Measurements from ENCODE around the gene TPST2.

Gene TPST2

GRCh38 chr22:26553056-26553752 is 36.7 kb downstream of the TPST2 start:
- no peak for DNase-seq

- DNase-seq: no peak
Measured at GRCh38 chr22:26552466-26552865, 37.5 kb downstream of the TPST2 start.

- no peak for DNase-seq
Measured at GRCh38 chr22:26551568-26551967, 38.4 kb downstream of the TPST2 start.

DNA sequence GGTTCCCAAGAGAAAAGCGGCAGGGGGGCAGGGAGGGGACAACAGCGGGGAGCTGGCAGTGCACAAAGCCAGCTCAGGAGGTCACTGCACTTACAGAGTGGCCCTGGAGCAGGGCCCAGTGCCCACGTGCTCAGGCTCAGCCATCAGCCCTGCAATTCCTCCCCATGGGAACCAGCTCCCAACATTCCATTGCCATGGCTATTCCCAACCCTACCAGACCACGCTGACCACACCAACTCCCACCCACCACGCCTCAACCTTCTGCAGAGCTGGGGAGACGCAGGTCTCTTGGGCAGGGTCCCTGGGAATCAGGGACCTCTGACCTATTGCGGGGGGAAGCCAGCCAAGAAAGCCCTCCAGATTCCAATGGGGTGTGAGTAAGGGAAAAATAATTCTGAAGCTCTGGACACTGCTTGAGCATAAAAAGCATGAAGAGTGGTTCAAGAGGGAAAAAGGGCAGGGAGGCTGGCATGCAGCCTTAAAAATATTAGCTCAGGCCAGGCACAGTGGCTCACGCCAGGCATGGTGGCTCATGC is 39.4 kb downstream of the TPST2 start:
- no peak for DNase-seq

GRCh38 chr22:26549902-26550497 is 39.9 kb downstream of the TPST2 start:
- DNase-seq: no peak

- no peak for DNase-seq
Measured at GRCh38 chr22:26548984-26549383, 40.9 kb downstream of the TPST2 start.

GRCh38 chr22:26548303-26548702 is 41.6 kb downstream of the TPST2 start:
- no peak for DNase-seq

DNA sequence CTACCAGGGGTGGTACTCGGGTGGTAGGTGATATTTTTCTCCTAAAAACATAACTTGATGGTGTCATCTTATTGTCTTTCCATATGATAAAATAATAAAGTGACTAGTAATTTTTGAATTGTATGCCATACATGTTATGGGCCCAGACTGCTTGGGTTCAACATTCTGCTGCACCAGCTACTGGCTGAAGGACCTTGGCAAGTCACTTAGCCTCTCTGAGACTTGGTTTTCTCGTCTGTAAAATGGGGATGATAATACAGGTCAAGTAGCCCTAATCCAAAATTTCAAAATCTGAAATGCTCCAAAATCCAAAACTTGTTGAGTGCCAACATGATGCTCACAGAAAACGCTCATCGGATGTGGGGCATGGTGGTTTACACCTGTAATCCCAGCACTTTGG is 42.1 kb downstream of the TPST2 start:
- DNase-seq: no peak

DNA sequence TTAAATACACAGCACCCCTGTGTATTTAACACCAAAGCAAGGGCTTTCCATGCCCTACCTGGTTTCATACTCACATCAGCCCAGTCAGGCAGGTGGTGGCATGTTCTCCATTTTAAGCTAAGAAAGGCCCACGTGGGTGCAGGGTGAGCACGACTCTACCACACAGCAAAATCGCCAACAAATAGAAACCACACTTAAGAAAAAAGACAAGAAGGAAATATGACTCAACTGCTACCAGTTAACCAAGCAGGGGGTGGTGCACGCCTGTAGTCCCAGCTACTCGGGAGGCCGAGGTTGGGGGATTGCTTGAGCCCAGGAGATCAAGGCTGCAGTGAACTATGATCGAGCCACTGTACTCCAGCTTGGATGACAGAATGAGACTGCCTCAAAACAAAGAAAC is 42.5 kb downstream of the TPST2 start:
- no peak for DNase-seq

- no peak for DNase-seq
Measured at GRCh38 chr22:26546282-26546681, 43.6 kb downstream of the TPST2 start.

GRCh38 chr22:26545827-26546226 is 44.1 kb downstream of the TPST2 start:
- no peak for DNase-seq

DNA sequence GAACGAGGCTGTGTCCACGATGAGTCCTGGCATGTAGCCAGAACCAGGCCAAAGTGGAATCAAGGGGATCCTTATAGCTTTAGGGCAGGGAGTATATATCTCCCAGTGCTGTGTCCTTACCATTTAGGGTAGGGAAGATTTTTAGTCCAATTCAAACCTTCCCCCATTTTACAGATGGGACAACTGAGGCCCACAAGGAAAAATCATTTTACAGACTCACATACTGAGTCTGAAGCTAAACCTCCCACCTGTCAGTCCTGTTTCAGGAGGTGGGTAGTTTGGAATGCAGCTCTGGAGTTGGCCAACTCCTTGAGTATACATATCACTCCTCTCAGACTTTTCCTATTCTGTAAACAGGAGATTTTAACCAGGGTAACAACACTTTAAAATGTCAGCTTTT is 44.5 kb downstream of the TPST2 start:
- DNase-seq: no peak

DNA sequence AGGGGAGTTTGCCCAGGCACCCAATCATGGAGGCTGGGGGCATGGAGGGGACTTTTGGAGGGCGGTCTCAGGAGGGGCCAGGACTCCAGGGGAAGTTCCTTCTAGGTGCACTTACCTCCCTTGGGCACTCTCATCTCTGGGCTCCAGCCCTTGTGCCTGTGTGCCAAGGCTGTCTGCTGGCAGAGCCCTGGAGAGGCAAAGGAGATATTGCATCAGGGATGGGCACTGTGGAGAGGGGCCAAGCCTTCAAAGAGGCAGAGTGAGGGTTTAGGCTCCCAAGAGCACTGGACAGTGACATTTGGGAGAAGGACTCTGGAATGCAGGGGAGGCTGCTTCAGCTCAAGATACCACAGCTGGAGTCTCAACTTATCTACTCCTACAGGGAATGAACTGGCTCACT is 45.4 kb downstream of the TPST2 start:
- no peak for DNase-seq

GRCh38 chr22:26542831-26543230 is 47.1 kb downstream of the TPST2 start:
- peak in 1 of 2 experiments; percentile 14 for DNase-seq

- DNase-seq: no peak
Measured at GRCh38 chr22:26541167-26541819, 48.6 kb downstream of the TPST2 start.

DNA sequence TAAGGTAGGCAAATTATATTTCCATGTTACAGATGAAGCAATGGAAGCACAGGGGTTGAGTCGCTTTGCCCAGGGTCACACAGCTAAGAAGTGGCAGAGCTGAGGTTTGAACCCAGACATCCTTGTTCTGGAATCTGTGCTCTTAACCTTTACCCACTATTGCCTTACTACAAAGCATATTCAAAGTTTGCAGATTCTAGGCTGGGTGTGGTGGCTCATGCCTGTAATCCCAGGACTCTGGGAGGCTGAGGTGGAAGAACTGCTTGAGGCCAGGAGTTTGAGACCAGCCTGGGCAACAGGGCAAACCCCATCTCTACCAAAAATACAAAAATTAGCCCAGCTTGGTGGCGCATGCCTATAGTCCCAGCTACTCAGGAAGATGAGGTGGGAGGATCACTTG is 49.8 kb downstream of the TPST2 start:
- DNase-seq: no peak

DNA sequence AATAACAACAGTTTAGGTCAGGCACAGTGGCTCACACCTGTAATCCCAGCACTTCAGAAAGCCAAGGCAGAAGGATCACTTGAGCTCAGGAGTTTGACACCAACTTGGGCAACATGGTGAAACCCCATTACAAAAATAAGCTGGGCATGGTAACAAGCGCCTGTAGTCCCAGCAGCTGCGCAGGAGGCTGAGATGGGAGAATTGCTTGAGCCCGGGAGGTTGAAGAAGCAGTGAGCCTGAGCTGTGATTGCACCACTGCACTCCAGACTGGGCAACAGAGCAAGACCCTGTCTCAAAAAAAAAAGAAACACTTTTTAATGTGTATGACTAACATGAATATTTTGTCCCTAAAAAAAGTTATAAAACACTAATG is 53.2 kb downstream of the TPST2 start:
- DNase-seq: no peak

DNA sequence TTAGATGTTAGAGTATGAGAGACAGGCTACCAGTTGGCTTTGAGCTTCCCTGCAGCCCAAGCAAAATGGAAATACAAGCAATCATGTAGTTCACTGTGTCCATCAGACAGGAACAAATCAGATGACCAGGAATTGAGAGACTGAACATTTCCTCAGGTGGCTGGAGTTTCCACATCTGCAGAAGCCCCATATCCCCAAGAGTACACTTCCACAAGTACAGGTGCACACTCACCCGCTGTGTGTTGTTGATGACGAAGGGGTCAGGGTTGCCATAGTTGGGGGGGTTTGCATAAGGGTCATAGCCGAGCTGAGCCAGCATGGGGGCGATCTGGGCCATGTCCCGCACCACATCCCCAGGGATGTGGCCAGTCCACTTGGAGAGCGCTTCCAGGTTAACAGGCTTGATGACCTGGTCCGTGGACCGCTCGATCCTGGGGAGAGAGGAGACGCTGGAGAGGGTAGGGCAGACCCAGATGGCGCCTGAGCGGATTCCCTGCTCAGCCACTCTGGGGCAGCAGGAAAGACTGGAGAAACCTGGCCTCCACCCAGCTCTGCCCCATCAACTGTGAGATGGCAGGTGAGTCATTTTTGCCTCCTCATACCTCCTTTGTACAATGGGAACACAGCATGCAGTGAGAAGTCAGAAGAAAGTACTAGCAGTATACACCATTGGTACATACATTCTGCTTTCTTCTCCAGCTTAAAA is 53.7 kb downstream of the TPST2 start:
- no peak for DNase-seq

DNA sequence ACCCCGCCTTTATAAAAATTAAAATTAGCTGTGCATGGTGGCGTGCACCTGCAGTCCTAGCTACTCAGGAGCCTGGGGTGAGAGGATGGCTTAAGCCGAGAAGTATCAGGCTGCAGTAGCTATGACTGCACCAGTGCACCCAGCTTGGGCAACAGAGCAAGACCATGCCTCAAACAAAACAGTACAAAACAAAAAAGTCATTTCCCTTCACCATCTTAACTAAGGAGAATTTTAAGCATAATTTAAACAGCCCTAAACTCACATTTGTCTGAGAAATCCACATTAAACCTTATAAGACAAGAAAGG is 54.4 kb downstream of the TPST2 start:
- DNase-seq: no peak

DNA sequence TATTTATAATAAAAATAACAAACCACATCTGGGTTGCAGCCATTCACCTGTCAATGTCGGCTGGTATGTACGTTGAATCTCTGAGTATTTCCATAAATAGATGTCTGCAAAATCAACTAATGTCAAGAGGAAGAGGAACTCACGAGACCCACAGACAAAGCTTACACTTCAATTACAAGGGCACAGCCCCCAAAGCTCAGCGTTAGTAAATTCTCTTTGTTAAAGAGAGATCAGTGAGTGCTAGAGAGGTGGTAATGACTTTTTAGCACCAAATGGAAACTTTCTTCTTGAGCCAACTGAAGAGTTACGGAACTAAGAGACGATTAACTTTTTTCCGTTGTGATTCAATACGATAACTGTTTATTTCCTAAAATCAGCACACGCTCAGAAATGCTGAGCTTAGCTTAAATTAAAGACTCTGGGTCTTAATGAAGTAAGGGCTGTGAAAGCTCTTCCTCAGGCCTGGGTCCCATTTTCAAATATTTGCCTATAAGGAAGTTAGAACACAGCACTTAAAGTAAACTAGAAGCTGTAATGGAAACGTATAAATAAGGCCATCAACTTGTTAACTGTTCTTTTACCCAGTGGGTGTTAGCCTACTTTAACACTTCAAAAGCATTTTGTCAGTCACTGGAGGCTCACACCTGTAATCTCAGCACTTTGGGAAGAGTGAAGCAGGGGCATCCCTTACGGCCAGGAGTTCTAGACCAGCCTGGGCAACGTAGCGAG is 54.9 kb downstream of the TPST2 start:
- DNase-seq: no peak

- no peak for DNase-seq
Measured at GRCh38 chr22:26534171-26534855, 55.6 kb downstream of the TPST2 start.

- peak in 1 of 2 experiments; percentile 6 for DNase-seq
Measured at GRCh38 chr22:26529345-26529744, 60.6 kb downstream of the TPST2 start.
